SHP77 treated with DMSO at 0.1 percent for 48 hours (cell line): ENCODE results near the gene LYPD6.
"Not testable (repeated sequence)": the region's sequence is repeated elsewhere in the genome, so short reads cannot be mapped to it uniquely, and the experiment has no call there.

Experiments used
- DNase-seq: peaks from one replicate; lab custom pipeline; 2025; lab: John Stamatoyannopoulos, UW

Gene LYPD6

GRCh38 chr2:149451417-149452165 is 121.2 kb downstream of the LYPD6 start:
- DNase-seq = no peak

GRCh38 chr2:149456285-149456684 is 125.9 kb downstream of the LYPD6 start:
- no peak for DNase-seq

- no peak for DNase-seq
Observed at GRCh38 chr2:149458502-149458901, 128.1 kb downstream of the LYPD6 start.

DNA sequence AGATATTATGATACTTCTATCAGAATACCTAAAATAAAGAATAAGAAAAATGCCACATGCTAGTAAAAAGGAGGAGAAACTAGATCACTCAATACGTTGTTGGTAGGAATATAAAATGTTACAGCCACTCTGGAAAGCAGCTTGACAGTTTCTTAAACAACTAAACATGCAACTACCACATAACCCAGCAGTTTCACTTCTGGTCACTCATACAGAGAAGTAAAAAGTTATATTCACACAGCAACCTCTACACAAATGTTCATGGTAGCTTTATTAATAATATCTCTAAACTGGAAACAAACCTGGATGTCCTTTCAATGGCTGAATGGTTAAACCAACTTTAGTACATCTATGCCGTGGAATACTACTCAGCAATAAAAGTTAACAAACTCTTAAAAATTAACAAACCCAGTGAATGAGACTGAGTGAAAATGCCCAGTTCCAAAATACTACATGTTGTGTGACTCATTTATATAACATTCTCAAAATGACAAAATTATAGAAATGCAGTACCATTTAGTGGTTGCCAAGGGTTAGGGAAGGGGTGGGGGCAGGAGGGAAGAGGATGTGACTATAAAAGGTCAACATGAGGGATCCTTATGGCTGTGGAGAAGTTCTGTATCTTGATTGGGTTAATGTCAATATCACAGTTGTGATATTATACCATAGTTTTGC is 133.1 kb downstream of the LYPD6 start:
- no peak for DNase-seq

DNA sequence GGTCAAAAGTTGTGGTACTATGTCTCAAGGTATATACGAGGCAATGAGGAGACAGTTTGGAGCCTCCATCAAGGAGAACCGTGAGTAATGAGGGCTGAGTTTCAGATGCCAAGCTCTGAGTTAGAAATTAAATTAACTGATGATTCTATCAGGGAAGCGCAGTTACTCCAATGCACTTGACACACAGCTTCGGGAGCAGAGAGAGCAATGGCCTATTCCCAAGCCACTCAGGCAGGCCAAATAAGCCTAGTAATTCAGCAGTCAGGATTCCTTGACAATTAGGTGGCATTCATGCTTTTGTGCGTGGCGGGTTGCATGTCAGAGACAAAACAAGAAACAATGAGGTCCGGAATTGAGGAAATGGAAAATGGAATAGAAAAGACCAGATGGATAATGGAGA is 134.0 kb downstream of the LYPD6 start:
- no peak for DNase-seq

DNA sequence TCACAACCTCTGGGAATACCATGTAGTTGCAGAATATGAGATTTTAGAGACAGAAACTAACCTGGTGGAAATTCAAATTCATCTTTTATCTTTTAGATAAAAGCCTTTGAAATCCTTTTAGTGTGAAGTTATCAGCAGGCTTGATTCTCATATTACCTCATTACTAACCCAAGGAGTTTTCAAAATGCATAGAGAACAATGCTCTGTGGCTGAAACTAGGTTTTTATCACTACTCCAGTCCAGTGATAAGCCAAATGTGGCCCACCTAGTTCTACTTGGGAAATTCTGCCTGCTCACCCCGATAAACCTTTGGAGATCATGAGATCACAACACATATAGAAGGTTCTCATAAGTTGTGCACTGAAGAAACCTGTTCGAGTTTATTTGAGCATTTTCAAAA is 135.5 kb downstream of the LYPD6 start:
- DNase-seq = no peak

GRCh38 chr2:149466635-149467034 is 136.2 kb downstream of the LYPD6 start:
- DNase-seq = no peak

DNA sequence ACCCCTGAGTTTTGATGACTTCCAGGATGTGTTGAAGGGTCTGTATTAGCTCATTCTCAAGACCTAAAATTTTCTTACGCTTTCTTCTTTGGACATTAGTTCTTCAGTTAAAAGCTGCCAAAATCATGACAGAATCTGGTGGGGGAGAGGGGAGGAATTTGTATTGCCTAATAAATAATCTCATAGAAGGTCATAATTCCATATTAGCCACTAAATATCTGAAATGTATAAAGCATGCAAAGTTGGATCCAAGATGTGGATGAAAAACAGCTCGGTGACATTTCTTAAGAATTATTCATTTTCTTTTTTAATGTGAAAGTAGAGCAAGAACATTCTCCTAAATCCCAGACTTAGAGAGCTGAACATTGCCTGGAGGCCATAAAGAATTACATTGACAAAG is 137.0 kb downstream of the LYPD6 start:
- DNase-seq = no peak

DNA sequence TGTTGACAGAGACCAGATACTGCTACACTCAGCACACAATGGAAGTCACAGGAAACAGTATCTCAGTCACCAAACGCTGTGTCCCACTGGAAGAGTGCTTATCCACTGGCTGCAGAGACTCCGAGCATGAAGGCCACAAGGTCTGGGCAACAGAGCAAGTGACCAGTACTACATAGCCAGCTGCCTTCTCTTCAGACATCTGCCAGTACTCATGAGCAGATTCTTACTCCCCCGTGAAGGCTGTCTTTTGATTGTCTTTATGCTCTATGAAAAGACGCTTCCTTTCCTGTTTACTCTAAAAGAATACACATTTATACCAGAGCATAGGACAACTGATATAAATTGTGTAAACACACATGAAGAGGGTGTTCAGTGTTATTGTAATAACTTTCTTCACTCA is 138.2 kb downstream of the LYPD6 start:
- no peak for DNase-seq

DNA sequence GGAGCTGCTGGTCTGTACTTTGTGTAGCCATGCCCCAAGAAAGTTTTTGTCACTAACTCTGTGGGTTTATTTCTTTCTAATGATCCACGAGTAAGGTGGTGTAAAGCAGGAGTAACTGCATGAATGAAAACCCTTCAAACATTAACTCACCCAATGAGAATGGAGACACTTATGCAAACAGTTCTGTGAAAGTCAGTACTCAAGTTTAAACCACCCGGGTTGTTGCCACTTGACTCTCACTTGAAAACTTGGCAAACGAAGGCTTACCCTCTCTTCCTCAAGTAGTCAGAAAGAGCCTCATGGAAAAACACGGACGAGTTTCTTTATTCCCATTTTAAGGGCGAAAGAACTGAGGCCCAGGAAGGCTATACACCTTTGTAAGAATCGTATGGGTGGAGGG is 139.7 kb downstream of the LYPD6 start:
- no peak for DNase-seq

DNA sequence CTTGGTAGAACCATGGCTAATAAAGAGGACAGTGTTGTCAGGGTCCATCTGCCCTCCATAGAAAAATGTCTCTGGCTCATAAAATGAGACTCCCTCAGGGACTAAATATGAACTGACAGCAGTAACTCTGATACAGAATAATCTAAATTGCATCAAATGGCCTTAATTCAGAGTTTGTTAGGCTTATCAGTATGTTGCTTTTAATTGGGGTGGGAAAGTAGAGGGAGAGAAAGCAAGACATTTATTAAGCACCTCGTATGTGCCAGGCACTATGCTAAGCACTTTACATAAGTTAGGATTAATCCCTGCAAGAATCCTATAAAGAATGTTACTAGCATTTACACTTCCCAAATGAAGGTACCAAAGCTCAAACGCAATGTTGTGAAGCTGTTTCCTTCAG is 142.0 kb downstream of the LYPD6 start:
- no peak for DNase-seq

- DNase-seq = no peak
Observed at GRCh38 chr2:149473068-149473467, 142.7 kb downstream of the LYPD6 start.

DNA sequence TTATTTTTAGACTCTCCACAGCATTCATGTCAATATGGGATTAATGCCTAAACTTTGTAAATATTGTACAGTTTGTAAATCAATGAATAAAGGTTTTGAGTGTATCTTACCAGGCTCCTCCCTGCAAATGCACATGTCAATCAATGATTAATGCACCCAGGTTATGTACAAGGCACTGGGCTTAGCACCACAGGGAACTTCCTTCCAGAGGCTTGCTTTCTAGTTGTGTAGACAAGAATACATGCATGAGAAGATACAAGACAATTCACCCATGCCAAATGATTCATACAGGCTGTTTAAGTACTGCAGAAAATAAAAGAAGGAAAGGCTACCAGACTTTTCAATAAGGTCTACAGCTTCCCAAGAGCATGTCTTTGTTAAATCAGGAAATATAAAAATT is 143.1 kb downstream of the LYPD6 start:
- DNase-seq = no peak

DNA sequence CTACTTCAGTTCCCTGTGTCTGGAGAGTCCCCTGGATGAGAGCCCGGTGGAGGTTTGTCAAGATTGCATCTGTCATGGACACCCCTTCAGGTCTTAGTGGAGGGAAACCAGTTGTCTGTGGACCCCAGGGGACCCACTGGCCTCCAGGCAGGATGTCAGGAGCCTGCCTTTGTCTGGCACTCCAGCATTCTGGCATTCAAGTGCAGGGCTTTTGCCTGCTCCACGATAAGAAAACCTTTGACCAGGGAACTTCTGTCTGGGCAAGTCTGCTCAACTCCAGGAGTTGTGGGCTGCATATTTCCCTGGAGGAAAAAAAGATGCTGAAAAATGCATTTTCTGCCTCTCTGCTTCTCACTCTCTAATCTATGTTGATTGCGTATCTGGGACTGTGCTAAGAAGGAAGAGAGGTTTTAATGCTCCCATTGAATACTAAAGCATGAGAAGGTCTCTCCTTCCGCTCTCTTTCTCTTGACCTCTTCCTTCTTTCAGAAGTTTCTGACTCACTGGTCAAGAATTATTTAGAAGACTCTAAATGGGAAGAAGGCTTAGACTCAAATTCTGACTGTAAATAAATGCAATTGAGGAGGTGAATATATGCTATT is 152.7 kb downstream of the LYPD6 start:
- DNase-seq = no peak

- no peak for DNase-seq
Observed at GRCh38 chr2:149486664-149487063, 156.3 kb downstream of the LYPD6 start.

GRCh38 chr2:149487189-149487588 is 156.8 kb downstream of the LYPD6 start:
- DNase-seq = no peak

DNA sequence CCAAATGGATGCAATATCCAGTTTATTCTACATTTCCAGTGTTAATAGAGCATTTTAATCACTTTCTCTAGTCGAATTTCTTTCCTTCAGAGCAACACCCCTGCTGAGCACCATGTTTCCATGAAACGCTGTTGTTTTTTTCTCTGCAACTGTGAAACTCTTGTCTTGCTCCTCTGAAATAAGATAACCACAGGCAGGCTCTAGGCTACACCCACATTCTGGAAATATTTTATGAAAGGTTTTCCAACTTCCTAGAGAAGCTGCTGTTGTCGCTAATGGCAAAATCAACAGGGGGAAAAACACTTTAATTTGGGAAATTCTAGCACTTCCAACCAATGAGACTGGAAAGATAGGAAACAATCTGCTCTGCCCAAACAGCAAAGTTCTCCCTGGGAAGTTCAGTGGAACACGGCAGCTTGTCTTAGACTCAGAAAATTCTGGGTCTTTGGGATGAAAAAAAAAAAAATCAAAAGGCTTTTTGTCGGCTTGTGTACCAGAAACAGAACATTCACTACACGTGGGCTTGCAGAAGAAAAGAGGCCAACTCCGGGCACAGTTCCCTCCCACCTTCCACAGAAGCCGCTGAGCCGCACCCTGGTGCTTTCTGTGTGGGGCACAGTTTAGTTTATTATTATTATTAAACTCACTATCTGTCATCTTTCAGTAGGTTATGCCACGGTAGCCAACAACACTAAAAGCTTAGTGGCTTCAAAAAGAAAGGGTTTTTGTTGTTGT is 158.5 kb downstream of the LYPD6 start:
- no peak for DNase-seq

- DNase-seq = no peak
Observed at GRCh38 chr2:149489452-149489851, 159.1 kb downstream of the LYPD6 start.

GRCh38 chr2:149490296-149490695 is 159.9 kb downstream of the LYPD6 start:
- DNase-seq = no peak

- DNase-seq = no peak
Observed at GRCh38 chr2:149492923-149493322, 162.5 kb downstream of the LYPD6 start.

- not testable (repeated sequence) for DNase-seq
Observed at GRCh38 chr2:149499204-149499603, 168.8 kb downstream of the LYPD6 start.

- DNase-seq = not testable (repeated sequence)
Observed at GRCh38 chr2:149506808-149507207, 176.4 kb downstream of the LYPD6 start.

DNA sequence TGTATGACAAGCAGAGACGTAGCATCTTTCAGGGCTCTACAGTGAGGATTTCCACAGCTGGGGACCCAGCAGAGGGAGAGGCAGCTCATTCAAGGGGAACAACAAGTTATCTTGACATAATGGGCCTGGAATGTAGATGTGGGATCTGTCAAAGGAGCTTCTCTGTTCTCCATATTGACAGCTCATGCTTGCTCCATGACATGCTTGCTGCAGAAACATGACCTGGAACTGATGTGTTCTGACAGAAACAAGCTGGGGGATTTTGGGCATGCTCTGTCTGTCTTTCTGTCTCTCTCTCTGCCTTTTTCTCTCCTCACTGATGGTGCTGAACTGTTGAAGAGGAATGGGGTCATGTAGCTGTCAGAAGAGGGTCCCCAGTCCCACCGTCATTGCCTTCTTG is 177.6 kb downstream of the LYPD6 start:
- no peak for DNase-seq
